ENCODE data around the gene NTN4. TPM values are rescaled to one million over a fixed set of nuclear protein-coding genes. Genes with fewer than 3 reads are reported as not detected.
A peak's percentile ranks its signal among the peaks of the same experiment; 100 is the strongest.
"Not testable (repeated sequence)": the region's sequence is repeated elsewhere in the genome, so short reads cannot be mapped to it uniquely, and the experiment has no call there.

Gene NTN4
- total and polyA plus RNA-seq, 8 donors, result 14.6 to 63.9 (median 21.1) TPM

DNA sequence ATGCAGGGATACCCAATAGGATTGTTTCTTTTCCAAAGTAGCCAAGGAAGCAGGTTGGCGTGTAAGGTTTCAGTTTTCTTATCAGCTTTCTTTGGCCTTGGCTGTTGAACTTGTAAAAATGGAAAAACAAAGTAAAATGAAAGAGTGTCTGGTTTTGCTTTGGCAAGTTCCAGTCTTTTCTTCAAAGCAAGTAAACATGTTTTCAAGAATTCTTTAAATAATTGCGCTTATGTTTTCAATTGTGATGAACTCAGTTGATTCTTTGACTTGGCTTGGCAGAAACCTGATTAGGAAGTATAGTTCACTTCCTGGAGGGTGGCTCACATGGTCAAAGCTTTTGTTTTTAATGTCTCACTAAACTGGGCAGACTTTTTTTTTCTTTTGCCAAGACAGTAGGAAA, 127.0 kb downstream of the NTN4 start:
- H3K4me1 ChIP-seq, result peaks cover 6 to 29% (median 27%) of the 10 kb centered on the region in 3 donors
- no peaks in the 10 kb centered on the region for H3K27me3 ChIP-seq
- DNase-seq (no peak), ATAC-seq (peak; percentile 62 to 79 (median 78)), FAIRE-seq (peak; percentile 49)
- no peak overlapping the region for H3K4me3 ChIP-seq
- intact Hi-C loops (cut with DNase I), result loop anchor here in 1 of 3 donors (5.0 kb wide), 1 partner anchor 36 kb away; no protein-coding TSS in a partner anchor
- peaks cover 0 to 8% (median 0%) of the 10 kb centered on the region in 3 donors for H3K36me3 ChIP-seq
- H3K27ac ChIP-seq, result peak overlapping the region in 2 of 4 donors; percentile 79 to 83
- TF ChIP-seq, protein P1, sequence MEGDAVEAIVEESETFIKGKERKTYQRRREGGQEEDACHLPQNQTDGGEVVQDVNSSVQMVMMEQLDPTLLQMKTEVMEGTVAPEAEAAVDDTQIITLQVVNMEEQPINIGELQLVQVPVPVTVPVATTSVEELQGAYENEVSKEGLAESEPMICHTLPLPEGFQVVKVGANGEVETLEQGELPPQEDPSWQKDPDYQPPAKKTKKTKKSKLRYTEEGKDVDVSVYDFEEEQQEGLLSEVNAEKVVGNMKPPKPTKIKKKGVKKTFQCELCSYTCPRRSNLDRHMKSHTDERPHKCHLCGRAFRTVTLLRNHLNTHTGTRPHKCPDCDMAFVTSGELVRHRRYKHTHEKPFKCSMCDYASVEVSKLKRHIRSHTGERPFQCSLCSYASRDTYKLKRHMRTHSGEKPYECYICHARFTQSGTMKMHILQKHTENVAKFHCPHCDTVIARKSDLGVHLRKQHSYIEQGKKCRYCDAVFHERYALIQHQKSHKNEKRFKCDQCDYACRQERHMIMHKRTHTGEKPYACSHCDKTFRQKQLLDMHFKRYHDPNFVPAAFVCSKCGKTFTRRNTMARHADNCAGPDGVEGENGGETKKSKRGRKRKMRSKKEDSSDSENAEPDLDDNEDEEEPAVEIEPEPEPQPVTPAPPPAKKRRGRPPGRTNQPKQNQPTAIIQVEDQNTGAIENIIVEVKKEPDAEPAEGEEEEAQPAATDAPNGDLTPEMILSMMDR (IDR thresholded peaks at IDR 0.05), result no peak
- H3K9me3 ChIP-seq, result no peaks in the 10 kb centered on the region
- WGBS, 2 donors, result 23 to 38% methylated on average over 2 of the region's 2 CpGs

DNA sequence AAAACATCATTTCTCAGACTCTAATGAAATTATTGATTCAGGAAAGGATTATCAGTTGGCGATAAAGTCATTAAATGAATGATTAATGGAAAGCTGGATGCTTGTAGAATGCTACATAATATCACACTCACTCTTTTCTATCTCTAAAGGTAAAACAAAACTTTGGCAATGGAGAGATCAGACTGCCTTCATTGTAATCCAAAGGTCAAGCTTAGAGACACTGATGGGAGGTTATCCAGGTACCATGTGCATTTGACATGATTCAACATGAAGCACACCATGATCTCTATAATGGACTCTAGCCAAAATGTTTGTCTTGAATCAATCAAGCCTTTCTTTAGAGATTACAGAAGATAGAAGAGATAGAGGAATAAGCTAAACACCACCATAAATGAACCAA, 129.2 kb downstream of the NTN4 start:
- H3K27ac ChIP-seq, result peak overlapping the region in 2 of 4 donors; percentile 25 to 37
- peak in 1 of 4 donors; percentile 16 for ATAC-seq

DNA sequence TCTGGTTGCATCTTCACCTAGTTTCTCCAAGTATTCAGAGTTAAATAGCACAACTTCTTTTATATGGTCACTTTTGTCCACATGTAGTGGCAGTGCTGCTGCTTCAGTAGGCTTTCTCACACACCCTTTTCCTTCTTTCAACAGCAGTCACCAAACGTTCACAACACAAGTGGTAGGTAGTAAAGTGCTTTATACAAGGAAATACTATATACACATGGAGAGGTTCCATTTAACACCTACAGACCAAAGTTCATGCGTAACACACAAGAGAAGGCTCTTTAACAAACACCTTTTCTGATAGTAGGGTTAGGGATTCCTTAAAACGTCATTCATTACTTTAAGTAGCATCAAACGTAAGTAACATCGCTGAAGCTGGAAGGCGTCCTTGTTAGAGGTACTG, 132.2 kb downstream of the NTN4 start:
- FAIRE-seq (no peak), DNase-seq (no peak), ATAC-seq (no peak)
- TF ChIP-seq, protein P1 (IDR thresholded peaks at IDR 0.05), result no peak
- intact Hi-C loops (cut with DNase I), result no loop called here
- 69 to 80% methylated on average over 6 of the region's 6 CpGs for WGBS, 2 donors
- H3K27me3 ChIP-seq, result no peaks in the 10 kb centered on the region
- no peaks in the 10 kb centered on the region for H3K9me3 ChIP-seq
- H3K4me1 ChIP-seq, result peaks cover 6 to 16% (median 11%) of the 10 kb centered on the region in 3 donors
- H3K36me3 ChIP-seq, result peaks cover 0 to 9% (median 0%) of the 10 kb centered on the region in 3 donors
- no peak overlapping the region for H3K27ac ChIP-seq
- no peak overlapping the region for H3K4me3 ChIP-seq

More for the DNA sequence above, 129.2 kb downstream of the NTN4 start:
- FAIRE-seq, result no peak
- no peak for DNase-seq
- Histone ChIP-seq H3K36me3 (peaks cover 0 to 9% (median 0%) of the 10 kb centered on the region in 3 donors), H3K4me1 (peaks cover 6 to 24% (median 23%) of the 10 kb centered on the region in 3 donors), H3K27me3 (no peaks in the 10 kb centered on the region), H3K9me3 (no peaks in the 10 kb centered on the region), H3K4me3 (no peak overlapping the region)
- 10 to 20% methylated on average over 1 of the region's 1 CpG for WGBS, 2 donors
- TF ChIP-seq, protein P1 (IDR thresholded peaks at IDR 0.05), result no peak
- intact Hi-C loops (cut with DNase I), result loop anchor here in 1 of 3 donors (5.0 kb wide), 1 partner anchor 34 kb away; no protein-coding TSS in a partner anchor

DNA sequence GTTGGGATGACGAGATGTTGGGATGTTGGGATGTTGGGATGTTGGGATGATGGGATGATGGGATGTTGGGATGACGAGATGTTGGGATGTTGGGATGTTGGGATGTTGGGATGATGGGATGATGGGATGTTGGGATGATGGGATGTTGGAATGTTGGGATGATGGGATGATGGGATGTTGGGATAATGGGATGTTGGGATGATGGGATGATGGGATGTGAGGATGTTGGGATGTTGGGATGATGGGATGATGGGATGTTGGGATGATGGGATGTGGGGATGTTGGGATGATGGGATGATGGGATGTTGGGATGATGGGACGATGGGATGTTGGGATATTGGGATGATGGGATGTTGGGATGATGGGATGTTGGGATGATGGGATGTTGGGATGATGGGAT, 135.9 kb downstream of the NTN4 start:
- H3K27me3 ChIP-seq; ATAC-seq; DNase-seq; H3K4me3 ChIP-seq; H3K36me3 ChIP-seq; H3K4me1 ChIP-seq; intact Hi-C loops (cut with DNase I); FAIRE-seq; H3K9me3 ChIP-seq; H3K27ac ChIP-seq: not testable (repeated sequence)
- WGBS, 2 donors, result 90 to 92% methylated on average over 3 of the region's 3 CpGs

DNA sequence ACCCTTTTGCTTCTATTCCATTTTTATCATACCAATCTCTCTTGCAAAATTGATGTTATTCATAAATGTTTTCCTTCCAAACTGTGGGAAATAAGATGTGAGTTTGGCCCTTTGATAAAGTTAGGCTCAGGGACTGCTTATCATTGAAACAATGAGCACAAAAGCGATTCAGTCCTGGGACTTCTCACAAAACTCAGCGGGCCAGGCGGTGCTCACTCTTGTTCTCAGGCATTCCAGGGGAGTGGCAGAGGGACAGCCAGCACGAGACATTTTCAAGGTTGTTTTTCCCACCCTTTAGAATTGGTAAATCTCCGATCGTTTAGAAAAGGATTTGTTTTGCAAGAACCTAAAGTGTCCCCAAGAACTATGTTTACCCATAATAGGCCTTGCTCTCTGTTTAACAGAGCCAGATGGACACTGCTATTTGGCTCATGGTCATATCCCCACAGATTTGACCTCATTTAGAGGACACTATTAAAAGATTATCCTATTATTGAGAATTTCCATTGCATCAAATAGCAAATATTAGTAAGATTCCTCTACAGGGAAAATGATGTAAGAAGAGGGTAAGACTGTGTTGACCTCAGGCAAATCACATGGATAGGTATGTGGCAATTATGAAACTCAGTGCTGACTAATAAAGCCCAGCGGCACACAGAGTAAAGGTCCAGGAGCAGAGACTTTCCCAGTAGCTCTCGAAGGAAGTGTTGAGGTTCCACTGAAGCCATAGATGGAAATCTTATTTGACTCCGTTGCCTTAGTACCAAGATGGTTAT, 136.6 kb downstream of the NTN4 start:
- intact Hi-C loops (cut with DNase I), result no loop called here
- ATAC-seq, result peak; percentile 59 to 79 (median 67)
- Histone ChIP-seq H3K9me3 (no peaks in the 10 kb centered on the region), H3K4me1 (no peaks in the 10 kb centered on the region), H3K36me3 (peaks cover 0 to 5% (median 0%) of the 10 kb centered on the region in 3 donors), H3K4me3 (no peak overlapping the region), H3K27me3 (no peaks in the 10 kb centered on the region), H3K27ac (peak overlapping the region in 2 of 4 donors; percentile 38 to 50)
- 48 to 56% methylated on average over 9 of the region's 9 CpGs for WGBS, 2 donors
- TF ChIP-seq, protein P1 (IDR thresholded peaks at IDR 0.05), result no peak
- no peak for FAIRE-seq
- DNase-seq, result peak in 1 of 6 donors; percentile 35

Measured in pancreas (tissue), 10 donors.